ENCODE data around the gene GXYLT1.

GXYLT1 gene

GRCh38 chr12:42167711-42168110, 23.0 kb upstream of the GXYLT1 start:
- H3K4me3 ChIP-seq (ENCODE audit: low read depth, low read length) = no peak overlapping the region
- in situ Hi-C loops (cut with HindIII; ENCODE audit: low sequenced_read_pairs) = no loop called here
- no peak for TF ChIP-seq CTCF (IDR thresholded peaks at IDR 0.05; ENCODE audit: low read depth, low read length, missing control alignments)
- no peak for DNase-seq (ENCODE audit: low read depth)

- TF ChIP-seq CTCF (IDR thresholded peaks at IDR 0.05; ENCODE audit: low read depth, low read length, missing control alignments) = no peak
- no peak for DNase-seq (ENCODE audit: low read depth)
- in situ Hi-C loops (cut with HindIII; ENCODE audit: low sequenced_read_pairs) = no loop called here
- no peak overlapping the region for H3K4me3 ChIP-seq (ENCODE audit: low read depth, low read length)
Measured at GRCh38 chr12:42166501-42166900, 21.8 kb upstream of the GXYLT1 start.

- DNase-seq (ENCODE audit: low read depth) = no peak
- in situ Hi-C loops (cut with HindIII; ENCODE audit: low sequenced_read_pairs) = no loop called here
- TF ChIP-seq CTCF (IDR thresholded peaks at IDR 0.05; ENCODE audit: low read depth, low read length, missing control alignments) = no peak
- no peak overlapping the region for H3K4me3 ChIP-seq (ENCODE audit: low read depth, low read length)
Measured at GRCh38 chr12:42163913-42164312, 19.2 kb upstream of the GXYLT1 start.

GRCh38 chr12:42162965-42163364, 18.3 kb upstream of the GXYLT1 start:
- in situ Hi-C loops (cut with HindIII; ENCODE audit: low sequenced_read_pairs) = no loop called here
- DNase-seq (ENCODE audit: low read depth) = no peak
- no peak overlapping the region for H3K4me3 ChIP-seq (ENCODE audit: low read depth, low read length)
- no peak for TF ChIP-seq CTCF (IDR thresholded peaks at IDR 0.05; ENCODE audit: low read depth, low read length, missing control alignments)

GRCh38 chr12:42162193-42162592, 17.5 kb upstream of the GXYLT1 start:
- no peak overlapping the region for H3K4me3 ChIP-seq (ENCODE audit: low read depth, low read length)
- in situ Hi-C loops (cut with HindIII; ENCODE audit: low sequenced_read_pairs) = no loop called here
- no peak for TF ChIP-seq CTCF (IDR thresholded peaks at IDR 0.05; ENCODE audit: low read depth, low read length, missing control alignments)
- no peak for DNase-seq (ENCODE audit: low read depth)

GRCh38 chr12:42161529-42161928, 16.9 kb upstream of the GXYLT1 start:
- H3K4me3 ChIP-seq (ENCODE audit: low read depth, low read length) = no peak overlapping the region
- no peak for TF ChIP-seq CTCF (IDR thresholded peaks at IDR 0.05; ENCODE audit: low read depth, low read length, missing control alignments)
- in situ Hi-C loops (cut with HindIII; ENCODE audit: low sequenced_read_pairs) = no loop called here
- DNase-seq (ENCODE audit: low read depth) = no peak

GRCh38 chr12:42156232-42156631, 11.6 kb upstream of the GXYLT1 start:
- TF ChIP-seq CTCF (IDR thresholded peaks at IDR 0.05; ENCODE audit: low read depth, low read length, missing control alignments) = no peak
- H3K4me3 ChIP-seq (ENCODE audit: low read depth, low read length) = no peak overlapping the region
- DNase-seq (ENCODE audit: low read depth) = no peak
- in situ Hi-C loops (cut with HindIII; ENCODE audit: low sequenced_read_pairs) = no loop called here

All from astrocyte of the cerebellum (primary cell).